Right kidney (tissue), 1 donor: ENCODE results near the gene SLCO2B1.

Experiments
- DNase-seq: peaks from one replicate; pipeline ENCODE4 v3.0.0-alpha.2; 2016

The SLCO2B1 gene

GRCh38 chr11:75214843-75215242 lies 63.9 kb downstream of the SLCO2B1 start:
- no peak for DNase-seq

DNA sequence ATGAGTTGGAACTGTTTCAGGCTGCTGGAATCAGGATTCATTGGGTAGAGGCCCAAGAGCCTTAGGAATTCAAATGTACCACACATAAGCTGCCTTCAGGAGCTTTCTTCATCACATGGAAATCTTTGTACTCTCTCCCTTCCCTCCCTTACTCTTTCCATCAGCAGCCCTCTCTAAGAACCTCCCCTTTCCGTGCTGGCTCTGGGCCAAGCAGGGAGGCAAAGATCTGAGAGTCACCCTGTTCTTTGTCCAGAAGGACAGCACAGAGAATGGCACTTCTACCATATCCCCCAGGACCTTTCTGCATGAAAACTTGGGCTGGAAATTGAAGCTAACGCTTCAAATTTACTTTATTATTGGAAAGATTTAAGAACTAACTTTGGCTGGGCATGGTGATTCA lies 69.0 kb downstream of the SLCO2B1 start:
- no peak for DNase-seq

- DNase-seq, result no peak
Observed at GRCh38 chr11:75223954-75224643, 73.2 kb downstream of the SLCO2B1 start.

DNA sequence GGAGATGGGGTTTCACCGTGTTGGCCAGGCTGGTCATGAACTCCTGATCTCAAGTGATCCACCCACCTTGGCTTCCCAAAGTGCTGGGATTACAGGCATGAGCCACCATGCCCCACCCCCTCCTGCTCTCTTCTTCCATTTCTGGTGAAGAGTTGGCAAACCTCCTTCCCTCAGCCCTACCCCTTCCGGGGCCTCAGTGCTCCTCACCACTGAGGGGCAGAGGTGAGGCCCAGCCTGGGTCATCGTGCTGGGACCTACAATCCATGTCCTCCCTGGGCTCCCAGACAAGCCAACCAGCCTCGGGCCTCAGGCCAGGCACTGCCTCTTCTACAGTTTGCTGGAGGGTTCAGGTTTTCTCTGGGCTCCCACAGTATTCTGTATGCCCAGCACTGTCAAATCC lies 74.9 kb downstream of the SLCO2B1 start:
- DNase-seq, result no peak

DNA sequence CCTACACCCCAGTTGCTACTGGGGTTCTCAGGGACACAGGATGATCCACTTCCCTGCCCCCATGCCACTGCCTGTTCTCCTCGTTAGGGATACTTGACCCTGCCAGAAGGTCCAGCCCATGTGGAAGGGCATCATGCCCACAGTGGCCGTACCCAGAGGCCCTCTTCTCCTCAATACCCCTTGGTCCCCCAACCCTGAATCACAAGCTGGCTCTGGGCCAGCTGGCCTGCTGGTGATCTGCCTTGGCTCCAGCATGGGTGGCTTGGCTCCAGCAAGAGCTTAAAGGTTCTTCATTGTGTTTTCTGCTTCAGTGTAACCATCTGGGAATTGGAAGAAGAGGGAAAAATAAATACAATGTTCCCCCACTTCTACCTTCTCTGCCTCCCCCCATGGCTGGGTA lies 78.6 kb downstream of the SLCO2B1 start:
- no peak for DNase-seq

- DNase-seq, result no peak
Observed at GRCh38 chr11:75230621-75231020, 79.7 kb downstream of the SLCO2B1 start.

DNA sequence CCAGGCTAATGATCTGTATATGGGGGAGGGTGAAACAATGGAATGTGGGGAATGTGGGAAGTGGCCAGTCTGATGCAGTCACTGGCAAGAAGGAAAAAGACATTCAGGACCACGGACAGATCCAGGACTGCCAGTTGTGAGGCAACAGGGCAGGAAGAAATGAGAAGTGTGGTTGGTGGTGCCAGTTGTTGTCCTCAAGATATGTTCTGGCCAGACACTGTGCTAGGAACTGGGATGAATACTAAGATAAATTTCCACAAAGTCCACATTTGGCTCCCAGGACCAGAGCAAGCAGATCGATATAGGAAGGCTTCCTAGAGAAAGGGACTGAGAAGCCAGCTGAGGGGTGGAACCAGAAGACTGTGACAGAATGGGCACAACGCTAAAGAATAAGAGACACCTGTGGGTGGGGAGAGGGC lies 82.9 kb downstream of the SLCO2B1 start:
- peak; percentile 41 for DNase-seq

DNA sequence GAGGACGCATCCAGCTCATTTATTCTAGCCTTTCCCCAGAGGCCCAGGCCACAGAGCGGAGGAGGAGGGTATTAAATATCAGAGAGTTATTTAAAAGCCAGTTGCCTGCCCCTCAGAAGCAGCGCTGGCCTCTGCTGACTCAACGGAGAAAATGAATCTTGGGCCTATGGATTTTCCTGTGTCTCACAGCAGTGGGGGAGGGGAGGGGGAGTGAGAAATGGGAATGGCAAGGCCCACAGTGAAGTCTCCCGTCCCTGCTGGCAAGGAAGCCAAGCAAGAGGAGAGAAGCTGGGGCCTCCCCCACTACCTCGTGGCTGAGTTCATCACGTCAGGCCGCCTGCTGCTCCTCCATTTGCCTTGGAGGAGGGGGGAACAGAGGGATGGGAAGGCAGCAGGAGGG lies 85.2 kb downstream of the SLCO2B1 start:
- DNase-seq, result no peak

DNA sequence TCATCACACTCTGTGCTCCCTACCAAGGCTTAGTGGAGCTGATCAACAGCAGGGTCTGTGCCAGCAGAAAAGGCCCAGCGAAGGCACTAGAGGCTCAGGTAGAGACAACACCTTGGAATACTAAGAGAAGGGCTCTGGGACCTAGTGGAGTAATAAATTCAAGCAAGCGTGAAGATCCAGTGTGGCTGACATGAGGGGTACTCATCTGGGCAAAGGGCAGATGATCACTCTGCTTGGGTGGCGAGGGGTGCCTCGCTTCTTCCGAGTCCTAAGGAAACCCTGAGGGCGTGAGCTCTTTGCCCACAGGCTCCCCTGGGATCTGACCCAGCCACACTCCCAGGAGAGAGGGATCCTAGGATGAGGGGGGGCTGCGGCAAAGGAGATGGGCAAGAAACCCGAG lies 86.1 kb downstream of the SLCO2B1 start:
- DNase-seq, result no peak

GRCh38 chr11:75238595-75239440 lies 87.9 kb downstream of the SLCO2B1 start:
- no peak for DNase-seq

DNA sequence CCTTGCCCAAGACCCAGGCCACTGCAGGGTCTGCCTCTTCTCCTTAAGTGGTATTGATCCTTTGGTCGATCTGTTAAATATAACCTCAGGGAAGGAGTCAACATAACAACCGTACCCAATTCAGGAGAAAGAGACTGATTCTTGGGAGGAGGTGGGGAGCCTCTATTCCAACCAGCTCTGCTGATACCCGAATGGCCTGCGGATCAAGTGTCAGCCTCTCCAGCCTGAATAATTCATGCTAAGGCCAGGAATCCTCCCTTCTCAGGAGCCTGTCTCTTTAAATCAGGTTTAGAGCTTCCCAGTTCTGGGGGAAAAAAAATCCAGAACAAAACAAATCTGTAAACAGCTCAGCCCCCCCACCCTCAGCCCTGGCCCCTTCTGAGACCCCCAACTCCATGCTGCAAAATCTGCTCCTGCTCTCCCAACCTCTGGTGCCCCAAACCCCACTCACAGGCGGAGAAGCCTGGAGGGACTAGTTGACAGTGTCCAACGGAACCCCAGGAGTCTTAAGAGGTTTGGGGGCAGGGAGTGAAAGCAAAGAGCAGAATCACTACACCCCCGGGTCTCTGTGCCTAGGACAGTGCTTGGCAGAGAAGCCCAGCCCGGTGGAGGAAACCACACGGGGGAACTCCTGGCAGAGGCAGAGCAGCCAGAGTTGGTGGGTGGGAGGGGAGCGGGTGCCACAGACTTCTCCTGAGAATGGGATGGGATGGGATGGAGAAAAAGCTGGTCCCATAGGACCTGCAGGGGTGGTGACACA lies 88.8 kb downstream of the SLCO2B1 start:
- DNase-seq, result no peak

GRCh38 chr11:75240311-75241035 lies 89.6 kb downstream of the SLCO2B1 start, which contains the start of gene TPBGL:
TPBGL (plus strand) TSS chr11:75240774; CDS start chr11:75241050, 276 bp downstream.
- DNase-seq, result peak; percentile 46

GRCh38 chr11:75241036-75241905 lies 90.4 kb downstream of the SLCO2B1 start:
- peak; percentile 92 for DNase-seq

GRCh38 chr11:75241906-75242644 lies 91.2 kb downstream of the SLCO2B1 start:
- DNase-seq, result no peak

GRCh38 chr11:75242722-75243600 lies 92.1 kb downstream of the SLCO2B1 start:
- DNase-seq, result no peak

- no peak for DNase-seq
Observed at GRCh38 chr11:75244052-75244814, 93.3 kb downstream of the SLCO2B1 start.

DNA sequence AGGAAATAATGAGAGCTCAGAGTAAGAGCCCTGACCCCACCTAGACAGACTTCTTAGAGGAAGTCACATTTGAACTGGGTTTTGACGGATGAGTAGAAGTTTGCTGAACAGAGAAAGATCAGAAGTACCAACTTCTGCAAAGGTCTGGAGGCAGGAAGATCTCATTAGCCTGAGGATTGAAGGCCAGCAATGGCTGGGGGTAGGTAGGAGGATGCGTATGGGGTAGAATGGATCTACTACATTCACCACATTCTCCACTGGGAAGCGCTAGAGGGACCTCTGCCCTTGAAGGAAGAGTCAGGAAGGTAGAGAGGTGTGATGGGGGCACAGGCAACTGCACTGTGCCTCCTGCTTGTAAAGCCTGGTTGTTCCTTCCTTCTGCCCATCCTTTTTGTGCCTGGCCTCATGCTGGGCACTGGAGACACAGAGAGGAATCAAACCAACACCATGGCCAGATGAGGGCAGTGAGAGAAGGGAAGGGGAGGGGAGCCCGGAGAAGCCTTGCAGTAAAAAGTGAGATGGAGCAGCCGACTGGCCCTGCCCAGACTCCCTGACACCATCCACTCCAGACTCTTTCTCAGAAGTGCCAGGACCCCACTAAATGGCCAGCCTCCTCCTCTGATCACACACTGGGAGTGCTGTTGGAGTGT lies 94.6 kb downstream of the SLCO2B1 start:
- DNase-seq, result no peak
